ENCODE data around the gene DNAJB14. TPM values are rescaled to one million over a fixed set of nuclear protein-coding genes. Genes with fewer than 3 reads are reported as not detected.

DNAJB14 gene
- total and polyA plus RNA-seq, 2 of the 13 experiments (the other 11 are each of a cell fraction or from before 2014, with no cell fraction given), result 9.1 to 38.1 TPM

GRCh38 chr4:99966692-99967091, 20.3 kb upstream of the DNAJB14 start (continued):
- TF ChIP-seq SIN3B (IDR thresholded peaks at IDR 0.05; ENCODE audit: low read length) (no peak), ZNF556 (CRISPR knock-in tag; IDR thresholded peaks at IDR 0.05; ENCODE audit: borderline replicate concordance) (no peak), ZNF704 (CRISPR knock-in tag; IDR thresholded peaks at IDR 0.05; ENCODE audit: borderline replicate concordance) (no peak), RXRB (CRISPR knock-in tag; IDR thresholded peaks at IDR 0.05; ENCODE audit: borderline replicate concordance) (no peak), BORCS8-MEF2B (CRISPR knock-in tag; IDR thresholded peaks at IDR 0.05) (no peak), ZNF274 (CRISPR knock-in tag; IDR thresholded peaks at IDR 0.05) (no peak), ZNF329 (CRISPR knock-in tag; IDR thresholded peaks at IDR 0.05; ENCODE audit: low read depth) (no peak), KDM5B (CRISPR knock-in tag; IDR thresholded peaks at IDR 0.05; ENCODE audit: borderline replicate concordance) (no peak), ELF4 (CRISPR knock-in tag; IDR thresholded peaks at IDR 0.05; ENCODE audit: borderline replicate concordance) (no peak), ZNF576 (CRISPR knock-in tag; IDR thresholded peaks at IDR 0.05) (no peak), ZNF83 (CRISPR knock-in tag; IDR thresholded peaks at IDR 0.05; ENCODE audit: borderline replicate concordance) (no peak)

GRCh38 chr4:99965674-99966350, 19.4 kb upstream of the DNAJB14 start:
- Histone ChIP-seq H2AFZ (ENCODE audit: low read length) (no peak overlapping the region), H4K20me1 (ENCODE audit: insufficient read depth, low read length) (no peaks in the 10 kb centered on the region), H3K79me2 (ENCODE audit: insufficient read depth, low read length) (no peaks in the 10 kb centered on the region), H3K27ac (ENCODE audit: extremely low read length, insufficient read depth, low read length) (no peak overlapping the region), H3K36me3 (replicated peaks in 1 of 2; ENCODE audit: control insufficient read depth in 1 of 2, insufficient read depth in 2 of 2, low read length in 2 of 2) (no peaks in the 10 kb centered on the region), H3K9me3 (ENCODE audit: low read length) (no peaks in the 10 kb centered on the region), H3K27me3 (ENCODE audit: control insufficient read depth in 1 of 2, insufficient read depth in 2 of 2, low read length in 2 of 2) (no peaks in the 10 kb centered on the region), H3K4me2 (ENCODE audit: low read depth, low read length) (no peak overlapping the region), H3K9ac (ENCODE audit: insufficient read depth, low read depth, low read length) (no peak overlapping the region), H3K4me1 (ENCODE audit: insufficient read depth, low read length) (no peaks in the 10 kb centered on the region), H3K4me3 (replicated peaks in 1 of 3; ENCODE audit: insufficient read depth in 1 of 3, low read depth in 2 of 3, low read length in 3 of 3) (no peak overlapping the region)
- no peak for FAIRE-seq
- DNase-seq (ENCODE audit: low spot score), result no peak
- ChIA-PET POLR2A (no interaction called here), CTCF (ENCODE audit: low intra/inter-chr PET ratio, low total read pairs) (interaction anchor here (0.6 kb wide), 1 partner anchor 1881 kb away, joined by 3 read pairs; no protein-coding TSS in a partner anchor)
- in situ Hi-C loops (cut with HindIII; ENCODE audit: extremely low pct_ligation_motif_present, low pct_unique_long_range_greater_than_20kb) (no loop called here), intact Hi-C loops (cut with micrococcal nuclease; ENCODE audit: unreplicated experiment) (no loop called here)
- WGBS (ENCODE audit: low lambda C conversion rate), result 1% methylated on average over 5 of the region's 5 CpGs
- ATAC-seq, result no peak
- no TSS peak for BruUV-seq (replicated peaks)
- TF ChIP-seq ZNF101 (CRISPR knock-in tag; IDR thresholded peaks at IDR 0.05; ENCODE audit: borderline replicate concordance, low read depth) (no peak), MLLT10 (CRISPR knock-in tag; IDR thresholded peaks at IDR 0.05) (no peak), ZNF225 (CRISPR knock-in tag; IDR thresholded peaks at IDR 0.05) (no peak), ZSCAN29 (CRISPR knock-in tag; conservative IDR thresholded peaks at IDR 0.05) (no peak), ZNF709 (CRISPR knock-in tag; IDR thresholded peaks at IDR 0.05) (no peak), ZNF205 (CRISPR knock-in tag; IDR thresholded peaks at IDR 0.05) (no peak), ZBTB33 (CRISPR knock-in tag; IDR thresholded peaks at IDR 0.05) (no peak), SRY (CRISPR knock-in tag; IDR thresholded peaks at IDR 0.05) (no peak), DNMT3B (CRISPR knock-in tag; conservative IDR thresholded peaks at IDR 0.05) (no peak), MLX (CRISPR knock-in tag; IDR thresholded peaks at IDR 0.05) (no peak)

Data from HepG2 (cell line).